ENCODE measurements around the gene MED15.
A peak's percentile ranks its signal among the peaks of the same experiment; 100 is the strongest.

DNA sequence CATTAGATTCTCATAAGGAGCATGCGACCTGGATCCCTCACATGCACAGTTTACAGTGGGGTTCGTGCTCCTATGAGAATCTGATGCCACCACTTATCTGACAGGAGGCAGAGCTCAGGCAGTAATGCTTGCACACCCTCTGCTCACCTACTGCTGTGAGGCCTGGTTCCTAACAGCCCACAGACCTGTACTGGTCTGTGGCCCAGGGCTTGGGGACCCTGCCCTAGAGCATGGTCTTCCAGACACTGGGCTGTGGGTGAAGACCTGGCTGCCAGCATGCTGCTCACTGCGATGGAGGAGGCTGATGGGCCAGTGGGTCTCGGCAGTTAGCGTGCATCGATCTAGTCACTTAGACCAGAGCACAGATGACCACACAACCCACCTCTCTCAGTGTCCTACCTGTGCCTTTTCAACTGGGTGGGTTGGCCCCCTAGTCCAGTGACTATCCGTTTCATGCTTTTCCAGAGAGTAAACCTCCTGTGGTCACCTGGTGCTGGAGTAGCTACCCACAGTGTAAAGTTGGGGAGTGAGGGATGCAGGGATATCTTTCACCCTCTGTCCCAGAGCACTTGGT, 21.1 kb downstream of the MED15 start:
- TF ChIP-seq, protein P1, sequence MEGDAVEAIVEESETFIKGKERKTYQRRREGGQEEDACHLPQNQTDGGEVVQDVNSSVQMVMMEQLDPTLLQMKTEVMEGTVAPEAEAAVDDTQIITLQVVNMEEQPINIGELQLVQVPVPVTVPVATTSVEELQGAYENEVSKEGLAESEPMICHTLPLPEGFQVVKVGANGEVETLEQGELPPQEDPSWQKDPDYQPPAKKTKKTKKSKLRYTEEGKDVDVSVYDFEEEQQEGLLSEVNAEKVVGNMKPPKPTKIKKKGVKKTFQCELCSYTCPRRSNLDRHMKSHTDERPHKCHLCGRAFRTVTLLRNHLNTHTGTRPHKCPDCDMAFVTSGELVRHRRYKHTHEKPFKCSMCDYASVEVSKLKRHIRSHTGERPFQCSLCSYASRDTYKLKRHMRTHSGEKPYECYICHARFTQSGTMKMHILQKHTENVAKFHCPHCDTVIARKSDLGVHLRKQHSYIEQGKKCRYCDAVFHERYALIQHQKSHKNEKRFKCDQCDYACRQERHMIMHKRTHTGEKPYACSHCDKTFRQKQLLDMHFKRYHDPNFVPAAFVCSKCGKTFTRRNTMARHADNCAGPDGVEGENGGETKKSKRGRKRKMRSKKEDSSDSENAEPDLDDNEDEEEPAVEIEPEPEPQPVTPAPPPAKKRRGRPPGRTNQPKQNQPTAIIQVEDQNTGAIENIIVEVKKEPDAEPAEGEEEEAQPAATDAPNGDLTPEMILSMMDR (IDR thresholded peaks at IDR 0.05 in 8 of 11, conservative IDR thresholded peaks at IDR 0.05 in 3 of 11): no peak
- TF ChIP-seq POLR2AphosphoS5 (IDR thresholded peaks at IDR 0.05) (peak in 2 of 3 donors; percentile 14 to 44), POLR2A (IDR thresholded peaks at IDR 0.05) (no peak)
